OCI-LY3 (cell line): Measurements from ENCODE around the gene TNS3.

Source experiments
- EZH2phosphoT487 ChIP-seq: fragments of 200-600 bp; shearing (Covaris generic); IDR thresholded peaks from 2 replicates; pipeline ENCODE4 v1.6.1; 2018; ENCODE audit warnings: antibody characterized with exemption, mixed run types, low read depth
- TF ChIP-seq, protein P1 (sequence below): fragments of 200-600, 300-600 bp; sonication (generic); IDR thresholded peaks from 2 replicates; pipeline ENCODE4 v1.5.1; 2014; ENCODE audit warnings: antibody characterized with exemption, low read length, low read depth

DNA sequence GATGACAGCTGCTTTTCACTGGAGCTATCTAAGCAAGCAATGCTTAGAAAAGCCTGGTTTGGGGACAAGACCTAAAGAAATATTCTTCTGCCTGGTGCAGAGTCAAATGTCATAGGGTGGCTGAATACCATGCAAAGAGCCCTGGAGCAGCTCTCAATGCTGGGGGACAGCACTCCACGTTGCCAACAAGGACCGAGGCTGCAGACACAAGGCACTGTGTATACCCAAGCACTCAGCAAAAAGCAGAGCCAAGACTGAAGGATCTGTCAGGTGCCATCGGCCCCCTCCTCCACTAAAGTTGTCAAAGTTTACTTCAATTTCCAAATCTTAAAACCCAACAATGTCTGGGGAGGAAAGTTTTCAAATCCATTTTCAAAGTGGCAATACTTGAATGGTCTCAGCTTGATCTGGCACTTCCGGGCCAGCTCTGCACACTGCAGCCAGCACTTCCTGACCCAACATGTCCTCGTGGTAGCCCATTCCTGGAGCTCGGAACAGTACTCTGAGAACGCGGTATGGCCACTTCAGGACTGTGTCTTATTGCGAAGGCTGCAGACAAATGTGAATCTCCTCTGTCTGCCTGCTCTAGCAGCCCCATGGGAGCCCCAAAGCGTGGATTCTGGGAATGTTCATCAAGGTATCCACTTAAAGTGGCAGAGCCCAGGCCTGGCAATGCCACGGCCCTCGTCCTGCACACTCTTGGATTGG is 191.8 kb downstream of the TNS3 start:
- TF ChIP-seq, protein P1, sequence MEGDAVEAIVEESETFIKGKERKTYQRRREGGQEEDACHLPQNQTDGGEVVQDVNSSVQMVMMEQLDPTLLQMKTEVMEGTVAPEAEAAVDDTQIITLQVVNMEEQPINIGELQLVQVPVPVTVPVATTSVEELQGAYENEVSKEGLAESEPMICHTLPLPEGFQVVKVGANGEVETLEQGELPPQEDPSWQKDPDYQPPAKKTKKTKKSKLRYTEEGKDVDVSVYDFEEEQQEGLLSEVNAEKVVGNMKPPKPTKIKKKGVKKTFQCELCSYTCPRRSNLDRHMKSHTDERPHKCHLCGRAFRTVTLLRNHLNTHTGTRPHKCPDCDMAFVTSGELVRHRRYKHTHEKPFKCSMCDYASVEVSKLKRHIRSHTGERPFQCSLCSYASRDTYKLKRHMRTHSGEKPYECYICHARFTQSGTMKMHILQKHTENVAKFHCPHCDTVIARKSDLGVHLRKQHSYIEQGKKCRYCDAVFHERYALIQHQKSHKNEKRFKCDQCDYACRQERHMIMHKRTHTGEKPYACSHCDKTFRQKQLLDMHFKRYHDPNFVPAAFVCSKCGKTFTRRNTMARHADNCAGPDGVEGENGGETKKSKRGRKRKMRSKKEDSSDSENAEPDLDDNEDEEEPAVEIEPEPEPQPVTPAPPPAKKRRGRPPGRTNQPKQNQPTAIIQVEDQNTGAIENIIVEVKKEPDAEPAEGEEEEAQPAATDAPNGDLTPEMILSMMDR, result no peak
- TF ChIP-seq EZH2phosphoT487, result no peak
